RWPE2 (cell line): ENCODE data around the gene ENTR1.

Experiments
- ATAC-seq: fragments of 200-7000 bp; cut with Tn5 transposase; 3 replicates; pipeline ENCODE4 v1.9.1; 2021; ENCODE audit warnings: low read depth
- DNase-seq: peaks from one replicate; pipeline ENCODE4 v3.0.0-alpha.2; 2020; ENCODE audit warnings: low spot score
- H3K27ac ChIP-seq: fragments of 450-650 bp; 2 replicates; pipeline ENCODE4 v1.5.1; 2017; ENCODE audit warnings: mild to moderate bottlenecking; ENCODE audit not compliant: poor library complexity, severe bottlenecking
- H3K27me3 ChIP-seq: fragments of 250-450 bp; sonication (Bioruptor Pico); 2 replicates; pipeline ENCODE4 v1.5.1; 2021; ENCODE audit warnings: mild to moderate bottlenecking, moderate library complexity; ENCODE audit not compliant: insufficient read depth, poor library complexity, severe bottlenecking
- H3K36me3 ChIP-seq: fragments of 250-450 bp; sonication (Bioruptor Pico); 2 replicates; pipeline ENCODE4 v1.5.1; 2020; ENCODE audit warnings: low read depth, mild to moderate bottlenecking, moderate library complexity
- H3K4me1 ChIP-seq: fragments of 250-450 bp; sonication (Bioruptor Pico); 2 replicates; pipeline ENCODE4 v1.5.1; 2021; ENCODE audit warnings: mild to moderate bottlenecking, moderate library complexity; ENCODE audit not compliant: insufficient read depth, poor library complexity, severe bottlenecking
- H3K4me3 ChIP-seq: fragments of 250-450 bp; sonication (Bioruptor Pico); 2 replicates; pipeline ENCODE4 v1.5.1; 2021; ENCODE audit warnings: mild to moderate bottlenecking, moderate library complexity; ENCODE audit not compliant: severe bottlenecking
- H3K9me3 ChIP-seq: fragments of 250-450 bp; sonication (Bioruptor Pico); 2 replicates; pipeline ENCODE4 v1.5.1; 2021; ENCODE audit warnings: mild to moderate bottlenecking, moderate library complexity; ENCODE audit not compliant: severe bottlenecking
- TF ChIP-seq, protein P1 (sequence below): fragments of 450-650 bp; IDR thresholded peaks from one replicate; pipeline ENCODE4 v1.5.1; 2017; ENCODE audit warnings: mild to moderate bottlenecking, moderate library complexity; ENCODE audit not compliant: poor library complexity, severe bottlenecking

Gene ENTR1

DNA sequence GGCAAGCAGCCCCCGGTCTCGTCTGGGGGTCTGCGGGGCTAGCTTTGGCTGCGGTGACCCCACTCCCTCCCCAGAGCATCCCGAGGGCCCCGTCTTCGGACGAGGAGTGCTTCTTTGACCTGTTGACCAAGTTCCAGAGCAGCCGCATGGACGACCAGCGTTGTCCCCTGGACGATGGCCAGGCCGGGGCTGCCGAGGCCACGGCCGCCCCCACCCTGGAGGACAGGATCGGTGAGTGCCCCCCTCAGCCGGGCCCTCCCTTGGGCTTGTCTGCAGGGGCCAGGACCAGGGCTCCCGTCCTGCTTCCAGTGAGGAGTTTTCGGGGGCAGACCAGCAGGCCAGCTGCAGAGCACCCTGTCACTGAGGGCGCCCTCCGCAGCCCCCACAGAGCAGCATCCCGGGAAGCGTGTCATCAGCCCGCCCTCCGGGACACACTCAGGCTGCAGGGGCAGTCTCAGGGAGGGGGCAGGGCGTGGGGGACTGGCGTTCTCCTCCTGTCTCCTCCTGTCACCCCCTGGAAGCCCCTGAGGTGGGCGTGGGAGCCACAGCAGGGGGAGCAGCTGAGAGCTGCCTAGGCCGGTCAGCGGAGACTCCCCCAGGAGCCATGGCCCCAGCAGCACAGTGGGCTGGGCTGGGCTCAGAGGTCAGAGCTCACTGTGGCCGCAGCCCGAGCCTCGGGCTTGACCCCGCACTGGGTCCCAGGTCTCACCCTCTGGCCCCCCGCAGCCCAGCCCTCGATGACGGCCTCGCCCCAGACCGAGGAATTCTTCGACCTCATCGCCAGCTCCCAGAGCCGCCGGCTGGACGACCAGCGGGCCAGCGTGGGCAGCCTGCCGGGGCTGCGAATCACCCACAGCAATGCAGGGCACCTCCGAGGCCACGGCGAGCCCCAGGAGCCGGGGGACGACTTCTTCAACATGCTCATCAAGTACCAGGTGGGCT, 54.5 kb downstream of the ENTR1 start:
- H3K27ac ChIP-seq, result no peak overlapping the region
- no peak for ATAC-seq
- no peak overlapping the region for H3K4me3 ChIP-seq
- TF ChIP-seq, protein P1, sequence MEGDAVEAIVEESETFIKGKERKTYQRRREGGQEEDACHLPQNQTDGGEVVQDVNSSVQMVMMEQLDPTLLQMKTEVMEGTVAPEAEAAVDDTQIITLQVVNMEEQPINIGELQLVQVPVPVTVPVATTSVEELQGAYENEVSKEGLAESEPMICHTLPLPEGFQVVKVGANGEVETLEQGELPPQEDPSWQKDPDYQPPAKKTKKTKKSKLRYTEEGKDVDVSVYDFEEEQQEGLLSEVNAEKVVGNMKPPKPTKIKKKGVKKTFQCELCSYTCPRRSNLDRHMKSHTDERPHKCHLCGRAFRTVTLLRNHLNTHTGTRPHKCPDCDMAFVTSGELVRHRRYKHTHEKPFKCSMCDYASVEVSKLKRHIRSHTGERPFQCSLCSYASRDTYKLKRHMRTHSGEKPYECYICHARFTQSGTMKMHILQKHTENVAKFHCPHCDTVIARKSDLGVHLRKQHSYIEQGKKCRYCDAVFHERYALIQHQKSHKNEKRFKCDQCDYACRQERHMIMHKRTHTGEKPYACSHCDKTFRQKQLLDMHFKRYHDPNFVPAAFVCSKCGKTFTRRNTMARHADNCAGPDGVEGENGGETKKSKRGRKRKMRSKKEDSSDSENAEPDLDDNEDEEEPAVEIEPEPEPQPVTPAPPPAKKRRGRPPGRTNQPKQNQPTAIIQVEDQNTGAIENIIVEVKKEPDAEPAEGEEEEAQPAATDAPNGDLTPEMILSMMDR, result no peak
- no peaks in the 10 kb centered on the region for H3K36me3 ChIP-seq
- no peaks in the 10 kb centered on the region for H3K4me1 ChIP-seq
- no peak for DNase-seq
- H3K27me3 ChIP-seq, result no peaks in the 10 kb centered on the region
- H3K9me3 ChIP-seq, result no peaks in the 10 kb centered on the region

DNA sequence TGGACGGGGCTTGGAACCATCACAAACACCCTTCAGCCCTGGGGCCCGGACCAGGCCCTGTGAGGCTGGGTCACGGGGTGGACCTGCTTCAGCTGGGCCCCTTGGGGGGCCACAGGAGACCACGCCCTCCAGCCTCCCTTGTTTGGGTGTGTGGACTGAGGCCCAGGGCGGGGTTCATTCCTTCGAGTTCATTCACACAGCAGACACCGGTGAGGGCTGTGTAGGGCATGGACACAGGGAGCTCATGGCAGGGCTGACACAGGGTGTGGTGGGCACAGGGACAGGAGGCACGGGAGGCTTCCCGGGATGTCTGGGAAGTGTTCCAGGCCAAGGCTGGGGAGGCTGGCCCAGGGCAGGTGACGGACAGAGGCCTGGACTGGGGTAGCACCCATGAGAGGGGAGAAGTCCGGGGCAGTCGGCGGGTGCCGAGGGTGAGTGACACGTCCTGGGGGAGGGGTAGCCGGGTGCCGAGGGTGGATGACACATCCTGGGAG, 55.8 kb downstream of the ENTR1 start:
- TF ChIP-seq, protein P1, result no peak
- Histone ChIP-seq H3K27me3 (no peaks in the 10 kb centered on the region), H3K4me1 (no peaks in the 10 kb centered on the region), H3K36me3 (no peaks in the 10 kb centered on the region), H3K27ac (no peak overlapping the region), H3K4me3 (no peak overlapping the region), H3K9me3 (no peaks in the 10 kb centered on the region)
- DNase-seq, result no peak
- ATAC-seq, result peak; percentile 35

DNA sequence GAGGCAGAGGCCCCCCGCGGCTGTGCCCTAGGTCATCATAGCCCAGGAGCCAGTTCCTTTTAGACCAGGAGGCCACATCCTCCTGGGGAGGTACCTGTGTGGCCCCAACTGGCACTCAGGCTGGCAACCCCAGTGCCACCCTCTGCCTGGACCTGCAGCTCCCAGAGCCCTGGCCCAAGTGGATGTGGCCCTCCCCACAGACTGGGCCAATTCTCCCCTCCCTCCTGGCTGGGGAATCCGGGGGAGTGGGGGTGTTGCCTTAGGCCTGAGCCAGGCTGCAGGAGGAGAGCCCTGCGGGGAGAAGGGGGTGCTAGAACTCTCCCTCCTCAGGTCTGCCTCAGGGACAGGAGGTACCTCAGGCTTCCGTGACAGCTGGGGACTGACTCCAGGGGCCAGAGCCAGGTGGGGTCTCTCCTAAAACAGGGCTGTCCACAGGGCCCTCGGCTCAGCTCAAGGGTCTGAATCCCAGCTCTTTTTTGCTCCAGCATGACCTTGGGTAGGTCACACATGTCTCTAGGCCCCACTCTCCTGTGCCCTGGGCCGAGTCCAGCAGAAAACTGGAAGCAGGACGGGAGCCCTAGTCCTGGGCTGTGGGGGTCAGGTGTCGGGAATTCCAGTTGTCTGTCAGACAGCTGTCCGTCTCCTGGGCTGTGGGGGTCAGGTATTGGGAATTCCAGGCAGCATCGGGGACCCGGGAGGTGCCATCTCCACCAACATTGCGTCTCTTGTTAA, 56.5 kb downstream of the ENTR1 start:
- no peaks in the 10 kb centered on the region for H3K9me3 ChIP-seq
- H3K27me3 ChIP-seq, result no peaks in the 10 kb centered on the region
- DNase-seq (no peak), ATAC-seq (no peak)
- no peak overlapping the region for H3K27ac ChIP-seq
- H3K4me1 ChIP-seq, result no peaks in the 10 kb centered on the region
- H3K36me3 ChIP-seq, result no peaks in the 10 kb centered on the region
- TF ChIP-seq, protein P1, result no peak
- no peak overlapping the region for H3K4me3 ChIP-seq

DNA sequence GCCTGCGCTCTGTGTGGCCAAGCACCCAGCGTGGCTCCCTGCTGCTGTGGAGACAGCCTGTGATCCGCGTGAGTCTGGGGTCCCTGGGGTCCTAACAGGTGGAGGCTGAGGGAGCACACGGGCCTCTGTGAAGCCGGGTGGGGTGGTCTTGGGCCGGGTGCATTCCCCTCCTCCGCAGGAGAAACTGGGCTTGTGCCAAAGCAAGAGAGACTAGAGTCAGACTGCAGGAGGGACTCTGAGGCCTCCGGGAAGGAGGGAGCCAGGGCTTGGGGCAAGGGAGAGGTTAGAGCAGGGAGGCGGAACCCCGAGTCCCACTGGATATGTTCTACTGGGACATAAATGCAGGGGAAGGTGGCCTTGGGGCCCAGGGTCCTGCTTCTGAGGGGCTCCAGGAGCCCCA, 57.3 kb downstream of the ENTR1 start:
- DNase-seq, result no peak
- Histone ChIP-seq H3K4me3 (no peak overlapping the region), H3K9me3 (no peaks in the 10 kb centered on the region), H3K4me1 (no peaks in the 10 kb centered on the region), H3K27ac (no peak overlapping the region), H3K36me3 (no peaks in the 10 kb centered on the region), H3K27me3 (no peaks in the 10 kb centered on the region)
- TF ChIP-seq, protein P1, result no peak
- ATAC-seq, result no peak
